Muscle layer of duodenum (tissue), 2 donors: Measurements from ENCODE around the gene MLPH.

Experiments
- H3K27ac ChIP-seq: one replicate; pipeline ENCODE4 v1.7.0; 2013; ENCODE audit warnings: mild to moderate bottlenecking, low read length
- H3K27me3 ChIP-seq: one replicate; pipeline ENCODE4 v1.7.0; 2013; ENCODE audit warnings: low read depth, mild to moderate bottlenecking, control low read depth, low read length
- H3K36me3 ChIP-seq, 2 donors: one replicate each; pipeline ENCODE4 v1.7.0; 2013; ENCODE audit warnings: low read length in 2 of 2, control low read depth in 1 of 2, mild to moderate bottlenecking in 1 of 2; ENCODE audit not compliant: insufficient read depth in 2 of 2, control insufficient read depth in 1 of 2
- H3K4me1 ChIP-seq, 2 donors: one replicate each; pipeline ENCODE4 v1.7.0; 2013; ENCODE audit warnings: low read length in 2 of 2, mild to moderate bottlenecking in 2 of 2, control low read depth in 1 of 2, moderate library complexity in 1 of 2; ENCODE audit not compliant: insufficient read depth in 2 of 2, control insufficient read depth in 1 of 2
- H3K4me3 ChIP-seq, 2 donors: one replicate each; pipeline ENCODE4 v1.7.0; 2013; ENCODE audit warnings: low read length in 2 of 2, low read depth in 1 of 2, mild to moderate bottlenecking in 1 of 2
- H3K9me3 ChIP-seq, 2 donors: one replicate each; pipeline ENCODE4 v1.7.0; 2013; ENCODE audit warnings: low read length in 2 of 2, control low read depth in 1 of 2, mild to moderate bottlenecking in 1 of 2; ENCODE audit not compliant: control insufficient read depth in 1 of 2
- donor health status: healthy.

Gene MLPH

GRCh38 chr2:237551071-237551574 is 64.1 kb downstream of the MLPH start:
- Histone ChIP-seq H3K27ac (no peak overlapping the region), H3K27me3 (no peaks in the 10 kb centered on the region), H3K4me1 (no peaks in the 10 kb centered on the region), H3K4me3 (no peak overlapping the region), H3K9me3 (peaks cover 5 to 6% of the 10 kb centered on the region in 2 donors), H3K36me3 (no peaks in the 10 kb centered on the region)

DNA sequence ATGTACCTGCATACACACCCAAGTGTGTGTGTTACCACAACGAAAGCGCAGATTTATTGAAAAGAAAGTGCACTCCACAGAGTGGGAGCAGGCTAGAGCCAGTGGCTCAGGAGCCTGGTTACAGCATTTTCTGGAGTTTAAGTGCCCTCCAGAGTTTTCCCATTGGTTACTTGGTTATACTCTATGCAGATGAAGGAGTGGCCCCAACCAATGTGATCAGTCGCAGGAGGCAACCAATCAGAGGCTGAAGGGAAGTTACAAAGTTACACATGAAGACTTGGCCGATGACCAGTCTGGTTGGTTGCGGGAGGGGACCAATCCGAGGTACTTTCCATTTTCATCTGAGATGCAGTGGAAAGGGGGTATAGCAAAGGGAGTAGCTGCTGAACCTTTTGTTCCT is 65.9 kb downstream of the MLPH start:
- Histone ChIP-seq H3K27me3 (no peaks in the 10 kb centered on the region), H3K4me1 (no peaks in the 10 kb centered on the region), H3K36me3 (no peaks in the 10 kb centered on the region), H3K27ac (no peak overlapping the region), H3K4me3 (no peak overlapping the region), H3K9me3 (peaks cover 5 to 6% of the 10 kb centered on the region in 2 donors)

GRCh38 chr2:237553948-237554347 is 66.9 kb downstream of the MLPH start:
- H3K9me3 ChIP-seq, result peaks cover 5 to 6% of the 10 kb centered on the region in 2 donors
- no peaks in the 10 kb centered on the region for H3K36me3 ChIP-seq
- H3K4me1 ChIP-seq, result peaks cover 0 to 3% of the 10 kb centered on the region in 2 donors
- no peak overlapping the region for H3K4me3 ChIP-seq
- H3K27me3 ChIP-seq, result no peaks in the 10 kb centered on the region
- no peak overlapping the region for H3K27ac ChIP-seq

- no peak overlapping the region for H3K4me3 ChIP-seq
- H3K4me1 ChIP-seq, result peaks cover 0 to 9% of the 10 kb centered on the region in 2 donors
- no peak overlapping the region for H3K27ac ChIP-seq
- no peaks in the 10 kb centered on the region for H3K36me3 ChIP-seq
- H3K9me3 ChIP-seq, result peaks cover 5 to 6% of the 10 kb centered on the region in 2 donors
- no peaks in the 10 kb centered on the region for H3K27me3 ChIP-seq
Measured at GRCh38 chr2:237555560-237555959, 68.5 kb downstream of the MLPH start.

GRCh38 chr2:237556773-237557632 is 70.0 kb downstream of the MLPH start:
- no peaks in the 10 kb centered on the region for H3K36me3 ChIP-seq
- no peak overlapping the region for H3K27ac ChIP-seq
- no peaks in the 10 kb centered on the region for H3K27me3 ChIP-seq
- no peak overlapping the region for H3K4me3 ChIP-seq
- peaks cover 0 to 9% of the 10 kb centered on the region in 2 donors for H3K4me1 ChIP-seq
- H3K9me3 ChIP-seq, result peaks cover 5 to 6% of the 10 kb centered on the region in 2 donors

GRCh38 chr2:237557633-237558015 is 70.6 kb downstream of the MLPH start:
- peaks cover 0 to 9% of the 10 kb centered on the region in 2 donors for H3K4me1 ChIP-seq

GRCh38 chr2:237558961-237559641 is 72.0 kb downstream of the MLPH start:
- H3K27me3 ChIP-seq, result no peaks in the 10 kb centered on the region
- no peaks in the 10 kb centered on the region for H3K36me3 ChIP-seq
- H3K9me3 ChIP-seq, result peaks cover 5 to 6% of the 10 kb centered on the region in 2 donors
- H3K4me1 ChIP-seq, result peaks cover 0 to 9% of the 10 kb centered on the region in 2 donors
- H3K27ac ChIP-seq, result no peak overlapping the region
- H3K4me3 ChIP-seq, result no peak overlapping the region

More at GRCh38 chr2:237557633-237558015, 70.6 kb downstream of the MLPH start:
- Histone ChIP-seq H3K9me3 (peaks cover 5 to 6% of the 10 kb centered on the region in 2 donors), H3K36me3 (no peaks in the 10 kb centered on the region), H3K27me3 (no peaks in the 10 kb centered on the region), H3K27ac (no peak overlapping the region), H3K4me3 (no peak overlapping the region)

GRCh38 chr2:237561221-237561620 is 74.2 kb downstream of the MLPH start:
- Histone ChIP-seq H3K9me3 (no peaks in the 10 kb centered on the region), H3K36me3 (no peaks in the 10 kb centered on the region), H3K27ac (no peak overlapping the region), H3K27me3 (no peaks in the 10 kb centered on the region), H3K4me3 (no peak overlapping the region), H3K4me1 (peaks cover 0 to 9% of the 10 kb centered on the region in 2 donors)

DNA sequence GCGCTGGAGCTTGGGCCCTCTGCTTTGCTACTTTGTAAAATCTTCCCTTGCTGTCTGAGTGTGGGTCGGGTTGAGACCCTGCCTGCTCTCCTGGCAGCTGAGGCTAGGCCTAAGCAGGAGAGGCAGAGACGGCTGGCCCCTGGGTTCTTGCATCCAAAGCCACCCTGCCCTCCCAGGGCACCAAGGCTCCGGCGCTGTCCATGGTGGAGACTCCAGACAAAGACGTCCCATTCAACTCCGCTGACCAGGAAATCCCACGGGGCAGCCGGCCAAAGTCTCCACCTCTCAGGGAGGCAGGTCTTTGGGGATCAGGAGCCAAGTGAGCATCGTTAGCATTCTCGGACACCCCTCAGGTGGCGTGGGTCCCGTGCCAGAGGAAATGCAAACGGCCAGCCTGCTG is 76.8 kb downstream of the MLPH start:
- no peak overlapping the region for H3K27ac ChIP-seq
- H3K4me1 ChIP-seq, result peaks cover 0 to 7% of the 10 kb centered on the region in 2 donors
- H3K27me3 ChIP-seq, result no peaks in the 10 kb centered on the region

DNA sequence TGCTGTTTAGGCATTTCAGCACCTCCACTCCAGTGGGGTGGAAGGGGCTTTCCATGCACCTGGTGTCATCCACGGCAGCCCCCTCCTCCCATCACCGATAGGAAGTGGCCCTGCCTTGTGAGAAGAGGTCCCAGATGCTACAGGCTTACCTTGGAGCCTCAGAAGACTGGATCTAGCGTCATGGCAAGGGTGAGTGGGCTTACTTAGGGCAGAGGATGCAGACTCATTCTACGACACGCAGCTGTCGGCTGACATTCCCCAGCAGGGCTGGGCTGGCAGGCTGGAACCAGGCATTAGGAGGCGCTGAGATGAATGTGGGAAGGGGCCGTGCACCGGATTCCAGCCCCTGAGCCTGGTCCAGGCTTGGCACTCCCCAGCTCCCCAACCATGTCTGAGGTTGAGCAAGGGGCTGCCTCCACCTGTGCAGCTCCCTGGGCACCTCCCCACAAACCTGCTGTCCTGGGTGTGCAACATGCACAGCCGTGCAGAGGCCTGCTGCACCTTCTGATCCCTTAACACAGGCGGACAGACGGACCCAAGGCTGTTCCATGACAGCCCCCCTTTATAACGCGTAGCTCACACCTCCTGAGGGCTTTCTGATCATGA is 77.6 kb downstream of the MLPH start:
- H3K27ac ChIP-seq, result no peak overlapping the region
- no peak overlapping the region for H3K4me3 ChIP-seq
- no peaks in the 10 kb centered on the region for H3K9me3 ChIP-seq
- no peaks in the 10 kb centered on the region for H3K4me1 ChIP-seq
- no peaks in the 10 kb centered on the region for H3K27me3 ChIP-seq
- no peaks in the 10 kb centered on the region for H3K36me3 ChIP-seq

More for the DNA sequence above, 76.8 kb downstream of the MLPH start:
- Histone ChIP-seq H3K4me3 (no peak overlapping the region), H3K36me3 (no peaks in the 10 kb centered on the region), H3K9me3 (no peaks in the 10 kb centered on the region)

GRCh38 chr2:237565974-237566373 is 78.9 kb downstream of the MLPH start:
- no peaks in the 10 kb centered on the region for H3K27me3 ChIP-seq
- H3K9me3 ChIP-seq, result no peaks in the 10 kb centered on the region
- no peak overlapping the region for H3K27ac ChIP-seq
- H3K4me1 ChIP-seq, result no peaks in the 10 kb centered on the region
- H3K36me3 ChIP-seq, result no peaks in the 10 kb centered on the region
- H3K4me3 ChIP-seq, result no peak overlapping the region
